Epithelial cell of esophagus (primary cell): ENCODE results near the gene FAM187B.
"Not testable (repeated sequence)": the region's sequence is repeated elsewhere in the genome, so short reads cannot be mapped to it uniquely, and the experiment has no call there.

Experiments
- DNase-seq: peaks from one replicate; pipeline ENCODE4 v3.0.0; 2010; ENCODE audit warnings: low read depth
- H3K4me3 ChIP-seq: 2 replicates; pipeline ENCODE4 v1.5.1; 2011; ENCODE audit warnings: mild to moderate bottlenecking, low read length, control low read depth
- TF ChIP-seq, protein P1 (sequence below): IDR thresholded peaks from 2 replicates; pipeline ENCODE4 v1.5.1; 2011; ENCODE audit warnings: low read depth, mild to moderate bottlenecking, low read length, control low read depth, inconsistent platforms; ENCODE audit not compliant: insufficient read depth; ENCODE audit errors: missing control alignments

The FAM187B gene

DNA sequence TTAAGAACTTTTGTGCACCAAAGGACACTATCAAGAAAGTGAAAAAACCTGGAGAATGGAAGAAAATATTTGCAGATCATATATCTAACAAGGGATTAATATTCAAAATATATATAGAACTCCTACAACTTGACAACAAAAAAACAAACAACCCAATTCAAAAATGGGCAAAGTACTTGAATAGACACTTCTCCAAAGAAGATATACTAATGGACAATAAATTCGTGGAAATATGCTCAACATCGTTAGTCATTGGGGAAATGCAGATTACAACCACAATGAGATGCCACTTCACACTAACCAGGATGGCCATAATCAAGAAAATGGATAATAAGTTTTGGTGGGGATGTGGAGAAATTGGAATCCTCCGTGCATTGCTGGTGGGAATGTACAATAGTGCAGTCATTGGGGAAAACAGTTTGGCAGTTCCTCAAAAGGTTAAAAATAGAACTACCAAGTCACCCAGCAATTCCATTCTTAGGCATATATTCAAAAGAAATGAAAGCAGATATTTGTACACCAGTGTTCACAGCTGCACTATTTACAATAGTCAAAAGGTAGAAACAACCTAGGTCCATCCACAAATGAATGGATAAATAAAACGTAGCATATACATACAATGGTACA lies 18.0 kb upstream of the FAM187B start:
- TF ChIP-seq, protein P1, sequence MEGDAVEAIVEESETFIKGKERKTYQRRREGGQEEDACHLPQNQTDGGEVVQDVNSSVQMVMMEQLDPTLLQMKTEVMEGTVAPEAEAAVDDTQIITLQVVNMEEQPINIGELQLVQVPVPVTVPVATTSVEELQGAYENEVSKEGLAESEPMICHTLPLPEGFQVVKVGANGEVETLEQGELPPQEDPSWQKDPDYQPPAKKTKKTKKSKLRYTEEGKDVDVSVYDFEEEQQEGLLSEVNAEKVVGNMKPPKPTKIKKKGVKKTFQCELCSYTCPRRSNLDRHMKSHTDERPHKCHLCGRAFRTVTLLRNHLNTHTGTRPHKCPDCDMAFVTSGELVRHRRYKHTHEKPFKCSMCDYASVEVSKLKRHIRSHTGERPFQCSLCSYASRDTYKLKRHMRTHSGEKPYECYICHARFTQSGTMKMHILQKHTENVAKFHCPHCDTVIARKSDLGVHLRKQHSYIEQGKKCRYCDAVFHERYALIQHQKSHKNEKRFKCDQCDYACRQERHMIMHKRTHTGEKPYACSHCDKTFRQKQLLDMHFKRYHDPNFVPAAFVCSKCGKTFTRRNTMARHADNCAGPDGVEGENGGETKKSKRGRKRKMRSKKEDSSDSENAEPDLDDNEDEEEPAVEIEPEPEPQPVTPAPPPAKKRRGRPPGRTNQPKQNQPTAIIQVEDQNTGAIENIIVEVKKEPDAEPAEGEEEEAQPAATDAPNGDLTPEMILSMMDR = no peak
- no peak overlapping the region for H3K4me3 ChIP-seq
- no peak for DNase-seq

DNA sequence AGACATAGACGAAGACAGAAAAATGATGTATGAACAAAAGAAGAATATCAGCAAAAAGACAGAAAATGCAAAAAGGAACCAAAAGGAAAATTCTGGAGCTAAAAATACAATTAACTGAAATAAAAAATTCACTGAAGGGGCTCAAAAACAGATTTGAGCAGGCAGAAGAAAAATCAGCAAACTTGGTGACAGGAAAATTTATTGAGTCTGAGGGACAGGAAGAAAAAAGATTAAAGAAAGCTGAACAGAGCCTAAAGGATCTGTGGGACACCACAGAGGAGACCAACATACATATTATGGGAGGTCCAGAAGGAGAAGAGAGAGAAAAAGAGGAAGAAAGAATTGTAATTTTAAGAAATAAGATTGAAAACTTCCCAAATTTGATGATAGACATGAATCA lies 12.9 kb upstream of the FAM187B start:
- DNase-seq = no peak
- no peak overlapping the region for H3K4me3 ChIP-seq
- TF ChIP-seq, protein P1 = no peak

DNA sequence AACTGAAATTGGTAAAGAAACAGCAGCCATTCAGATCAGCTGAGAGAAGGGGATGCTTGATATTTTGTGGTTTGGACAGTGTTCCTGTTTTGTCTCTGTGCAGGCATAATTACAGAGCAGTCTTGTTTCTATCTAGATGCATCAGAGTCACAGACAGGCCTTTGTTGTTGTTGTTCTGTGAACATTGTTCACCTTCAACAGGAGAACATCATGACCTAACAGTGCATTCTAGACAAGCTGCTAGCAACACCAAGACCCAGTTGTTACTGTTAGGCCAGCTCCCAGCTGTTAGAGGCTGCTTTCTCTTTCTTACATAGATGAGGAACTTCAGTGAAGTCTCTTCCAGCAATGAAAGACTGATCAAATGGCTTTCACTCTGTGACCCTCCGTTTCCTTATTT lies 11.8 kb upstream of the FAM187B start:
- H3K4me3 ChIP-seq = no peak overlapping the region
- DNase-seq = no peak
- TF ChIP-seq, protein P1 = no peak

DNA sequence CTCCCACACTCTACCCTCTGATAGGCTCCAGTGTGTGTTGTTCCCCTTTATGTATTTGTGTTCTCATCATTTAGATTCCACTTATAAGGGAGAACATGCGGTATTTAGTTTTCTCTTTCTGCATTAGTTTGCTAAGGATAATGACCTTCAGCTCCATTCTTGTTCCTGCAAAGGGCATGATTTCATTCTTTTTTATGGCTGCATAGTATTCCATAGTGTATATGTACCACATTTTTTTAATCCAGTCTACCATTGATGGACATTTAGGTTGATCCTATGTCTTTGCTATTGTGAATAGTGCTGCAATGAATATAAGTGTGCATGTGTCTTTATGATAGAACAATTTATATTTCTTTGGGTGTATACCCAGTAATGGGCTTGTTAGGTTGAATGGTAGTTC lies 11.1 kb upstream of the FAM187B start:
- DNase-seq = not testable (repeated sequence)

DNA sequence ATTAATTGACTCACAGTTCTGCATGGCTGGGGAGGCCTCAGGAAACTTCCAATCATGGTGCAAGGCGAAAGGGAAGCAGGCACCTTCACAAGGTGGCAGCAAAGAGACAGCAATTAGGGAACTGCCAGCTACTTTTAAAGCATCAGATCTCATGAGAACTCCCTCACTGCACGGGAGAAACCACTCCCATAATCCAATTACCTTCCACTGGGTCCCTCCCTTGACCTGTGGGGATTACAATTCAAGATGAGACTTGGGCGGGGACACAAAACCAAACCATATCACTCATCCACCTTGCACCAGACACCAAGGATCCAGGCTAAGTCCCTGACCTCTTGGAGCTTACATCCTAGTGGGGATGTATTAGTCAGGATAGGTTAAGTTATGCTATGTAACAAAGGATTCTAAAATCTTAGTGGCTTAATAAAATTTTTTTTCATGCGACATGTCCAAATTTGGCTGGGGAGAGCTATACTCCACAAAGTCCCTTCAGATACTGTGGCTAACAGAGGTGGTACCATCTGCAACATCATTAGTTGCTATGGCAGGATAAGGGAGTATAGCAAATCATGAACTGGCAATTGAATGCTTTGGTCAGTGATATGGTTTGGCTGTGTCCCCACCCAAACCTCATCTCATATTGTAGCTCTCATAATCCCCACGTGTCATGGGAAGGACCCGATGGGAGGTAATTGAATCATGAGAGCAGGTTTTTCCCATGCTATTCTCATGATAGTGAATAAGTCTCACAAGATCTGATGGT lies 8.3 kb upstream of the FAM187B start:
- DNase-seq = peak; percentile 25
- H3K4me3 ChIP-seq = no peak overlapping the region
- TF ChIP-seq, protein P1 = peak; percentile 18

More for the DNA sequence above, 11.1 kb upstream of the FAM187B start:
- not testable (repeated sequence) for H3K4me3 ChIP-seq

DNA sequence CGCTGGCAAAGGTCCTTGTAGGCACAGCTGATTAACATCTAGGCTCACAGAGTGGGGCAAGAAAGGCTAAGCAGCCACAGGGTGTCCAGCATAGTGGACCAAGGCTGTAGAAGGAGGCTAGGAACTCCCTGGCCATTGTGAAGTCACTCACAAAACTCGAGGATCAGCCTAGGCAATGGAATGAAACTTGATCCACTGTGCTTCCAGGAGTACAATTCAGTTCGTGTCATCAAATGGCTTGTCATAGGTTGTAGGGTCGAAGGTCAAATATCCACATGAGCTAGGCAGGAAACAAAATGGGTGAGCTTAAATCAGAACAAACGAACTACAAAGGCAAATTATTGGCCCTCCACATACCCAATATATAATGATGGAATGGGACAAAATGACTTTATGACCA lies 4.4 kb upstream of the FAM187B start:
- no peak overlapping the region for H3K4me3 ChIP-seq
- TF ChIP-seq, protein P1 = no peak
- DNase-seq = no peak

DNA sequence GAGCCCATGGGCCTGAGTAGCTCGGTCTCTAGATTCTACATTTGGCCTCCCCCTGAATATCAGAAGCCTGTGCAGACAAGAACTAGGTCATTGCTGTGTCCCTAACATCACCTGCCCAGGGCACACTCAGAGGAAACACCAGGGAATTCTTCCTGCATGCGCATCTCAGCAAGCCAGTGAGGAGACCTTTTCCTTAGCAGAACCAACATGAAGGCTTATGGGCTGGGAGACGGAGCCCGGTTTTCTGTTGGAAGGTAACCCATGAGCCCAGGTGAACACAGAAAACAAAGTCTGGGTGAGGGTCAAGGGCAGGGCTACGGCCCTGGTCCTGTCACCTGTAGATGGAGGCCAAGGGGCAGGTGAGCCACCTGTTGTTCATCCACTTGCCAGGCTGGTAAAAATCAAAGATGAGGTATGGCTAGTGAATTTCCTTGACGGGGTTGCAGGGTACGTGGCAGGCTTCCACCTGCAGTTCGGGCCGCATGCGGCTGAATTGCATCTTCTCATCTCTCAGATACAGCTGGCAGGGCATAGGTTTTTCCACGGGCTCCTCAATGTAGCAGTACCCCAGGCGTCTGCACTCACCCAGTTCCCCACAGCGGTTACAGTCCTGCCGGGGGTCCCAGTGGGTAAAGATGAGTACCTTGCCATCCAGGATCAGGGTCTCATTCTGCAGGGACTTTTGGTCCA lies 3.6 kb upstream of the FAM187B start:
- no peak for DNase-seq
- TF ChIP-seq, protein P1 = no peak
- no peak overlapping the region for H3K4me3 ChIP-seq
